ENCODE data around the gene DCP1B.

The DCP1B gene

DNA sequence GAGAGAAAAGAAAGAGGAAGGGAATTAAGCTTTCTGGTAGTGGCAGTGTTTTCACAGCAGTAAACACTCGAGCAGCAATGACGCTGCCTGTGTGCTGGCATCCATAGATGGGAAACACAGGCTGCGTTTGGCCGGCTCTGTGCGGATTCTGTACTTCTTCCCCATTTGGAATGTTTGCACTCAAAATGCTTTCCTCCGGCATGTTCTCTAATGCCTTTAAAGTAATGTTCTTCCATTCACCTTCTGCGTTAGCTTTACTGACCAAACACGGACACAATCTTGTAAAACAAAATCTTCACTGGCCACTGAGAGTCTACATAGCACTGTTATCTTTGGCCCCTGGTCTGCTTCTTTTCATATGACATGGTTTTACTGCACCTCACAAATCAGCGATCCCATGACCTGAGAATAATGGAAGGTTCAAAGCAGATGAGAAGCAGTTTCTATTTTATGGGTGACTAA is 31.4 kb downstream of the DCP1B start:
- Histone ChIP-seq H3K27ac (ENCODE audit: low read depth, low read length) (no peak overlapping the region), H3K36me3 (ENCODE audit: low read length) (no peaks in the 10 kb centered on the region), H3K4me2 (ENCODE audit: low read depth, low read length, poor library complexity, severe bottlenecking) (no peak overlapping the region), H3K9me2 (replicated peaks; ENCODE audit: insufficient read depth, low read length) (no peaks in the 10 kb centered on the region), H3K79me2 (ENCODE audit: insufficient read depth, low read length) (no peaks in the 10 kb centered on the region), H3K27me3 (ENCODE audit: low read length) (no peaks in the 10 kb centered on the region), H4K20me1 (ENCODE audit: low read depth, low read length) (no peaks in the 10 kb centered on the region), H2AFZ (ENCODE audit: low read depth, low read length, severe bottlenecking) (no peak overlapping the region), H3K9me3 (ENCODE audit: insufficient read depth, low read length) (no peaks in the 10 kb centered on the region), H3K4me3 (ENCODE audit: insufficient read depth, low read length, poor library complexity, severe bottlenecking) (no peak overlapping the region), H3F3A (ENCODE audit: insufficient read depth) (no peaks in the 10 kb centered on the region), H3K9ac (ENCODE audit: low read length) (no peak overlapping the region)
- TF ChIP-seq CTCF (IDR thresholded peaks at IDR 0.05; ENCODE audit: insufficient read depth, low read length, poor library complexity, severe bottlenecking) (no peak), EZH2phosphoT487 (conservative IDR thresholded peaks at IDR 0.05; ENCODE audit: low read length) (no peak)

DNA sequence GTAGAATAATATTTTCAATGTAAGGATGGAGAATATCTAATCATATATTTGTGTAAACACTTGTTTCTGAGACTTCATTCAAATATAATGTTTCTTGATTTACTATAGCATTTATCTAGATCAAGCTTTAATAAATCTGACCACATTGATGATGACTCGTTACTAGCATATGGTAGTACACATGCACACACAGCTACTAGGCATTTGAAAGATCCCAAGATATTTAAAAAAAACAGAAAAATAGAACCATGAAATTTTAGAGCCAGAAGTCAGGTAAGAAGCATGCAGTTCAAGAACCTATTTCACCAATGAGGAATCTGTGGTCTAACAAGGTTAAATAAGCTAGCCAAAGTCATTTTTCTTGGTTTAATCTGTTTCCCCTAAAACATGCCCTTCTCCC is 32.0 kb downstream of the DCP1B start:
- no peaks in the 10 kb centered on the region for H3K36me3 ChIP-seq (ENCODE audit: low read length)
- no peak overlapping the region for H3K9ac ChIP-seq (ENCODE audit: low read length)
- no peaks in the 10 kb centered on the region for H4K20me1 ChIP-seq (ENCODE audit: low read depth, low read length)
- no peaks in the 10 kb centered on the region for H3K27me3 ChIP-seq (ENCODE audit: low read length)
- H3F3A ChIP-seq (ENCODE audit: insufficient read depth) = no peaks in the 10 kb centered on the region
- no peaks in the 10 kb centered on the region for H3K79me2 ChIP-seq (ENCODE audit: insufficient read depth, low read length)
- no peak overlapping the region for H3K4me2 ChIP-seq (ENCODE audit: low read depth, low read length, poor library complexity, severe bottlenecking)
- no peaks in the 10 kb centered on the region for H3K9me3 ChIP-seq (ENCODE audit: insufficient read depth, low read length)
- no peak overlapping the region for H3K4me3 ChIP-seq (ENCODE audit: insufficient read depth, low read length, poor library complexity, severe bottlenecking)
- TF ChIP-seq EZH2phosphoT487 (conservative IDR thresholded peaks at IDR 0.05; ENCODE audit: low read length) = no peak
- TF ChIP-seq CTCF (IDR thresholded peaks at IDR 0.05; ENCODE audit: insufficient read depth, low read length, poor library complexity, severe bottlenecking) = no peak
- no peaks in the 10 kb centered on the region for H3K9me2 ChIP-seq (replicated peaks; ENCODE audit: insufficient read depth, low read length)
- H2AFZ ChIP-seq (ENCODE audit: low read depth, low read length, severe bottlenecking) = no peak overlapping the region
- H3K27ac ChIP-seq (ENCODE audit: low read depth, low read length) = no peak overlapping the region

DNA sequence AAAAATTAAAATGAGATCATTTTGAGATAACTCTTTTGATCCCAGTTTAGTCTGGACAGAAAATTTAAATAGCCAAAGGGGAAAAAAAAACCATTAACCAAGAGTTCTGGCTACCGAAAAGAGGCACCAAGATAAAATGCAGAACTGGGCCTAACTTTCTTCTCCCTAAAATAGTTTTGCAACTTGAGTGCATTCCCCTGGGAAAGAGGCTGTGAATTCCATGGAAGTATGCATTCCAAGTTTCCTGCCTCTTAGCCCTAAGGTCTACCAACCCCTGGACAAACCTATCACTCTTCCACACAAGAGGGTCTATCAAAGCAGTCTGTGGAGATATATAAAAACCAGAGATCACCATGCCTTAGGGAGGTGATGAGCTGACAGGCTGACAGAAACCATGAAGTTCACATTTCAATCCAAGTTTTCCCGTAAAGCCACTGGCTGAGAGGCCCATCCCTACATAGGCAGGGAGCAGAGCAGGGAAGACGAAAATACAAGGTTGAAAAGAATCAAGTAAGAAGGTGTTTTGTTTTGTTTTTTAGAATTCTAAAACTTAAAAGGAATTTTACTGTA is 33.8 kb downstream of the DCP1B start:
- Histone ChIP-seq H3K27me3 (ENCODE audit: low read length) (no peaks in the 10 kb centered on the region), H3K4me2 (ENCODE audit: low read depth, low read length, poor library complexity, severe bottlenecking) (no peak overlapping the region), H4K20me1 (ENCODE audit: low read depth, low read length) (no peaks in the 10 kb centered on the region), H2AFZ (ENCODE audit: low read depth, low read length, severe bottlenecking) (no peak overlapping the region), H3K4me3 (ENCODE audit: insufficient read depth, low read length, poor library complexity, severe bottlenecking) (no peak overlapping the region), H3K36me3 (ENCODE audit: low read length) (no peaks in the 10 kb centered on the region), H3F3A (ENCODE audit: insufficient read depth) (no peaks in the 10 kb centered on the region), H3K9me2 (replicated peaks; ENCODE audit: insufficient read depth, low read length) (no peaks in the 10 kb centered on the region), H3K9ac (ENCODE audit: low read length) (no peak overlapping the region), H3K79me2 (ENCODE audit: insufficient read depth, low read length) (no peaks in the 10 kb centered on the region), H3K9me3 (ENCODE audit: insufficient read depth, low read length) (no peaks in the 10 kb centered on the region), H3K27ac (ENCODE audit: low read depth, low read length) (no peak overlapping the region)
- no peak for TF ChIP-seq CTCF (IDR thresholded peaks at IDR 0.05; ENCODE audit: insufficient read depth, low read length, poor library complexity, severe bottlenecking)
- TF ChIP-seq EZH2phosphoT487 (conservative IDR thresholded peaks at IDR 0.05; ENCODE audit: low read length) = no peak

Data from SU-DHL-6 (cell line).